GM12878 (cell line): Measurements from ENCODE around the gene UTP20. TPM values are rescaled to one million over a fixed set of nuclear protein-coding genes. Genes with fewer than 3 reads are reported as not detected.

Experiments
- ATAC-seq: fragments of 200-7000 bp; cut with Tn5 transposase; 3 replicates; pipeline ENCODE4 v1.9.1; 2020; ENCODE audit warnings: mild to moderate bottlenecking, moderate library complexity
- BruUV-seq: library from RNA; stranded (reverse); fragments of 400-500 nt; replicated peaks from 2 replicates; lab custom pipeline; 2021; lab: Mats Ljungman, UMichigan
- CTCF ChIA-PET: fragments of 300-600 bp; sonication (Branson Sonifier 250); formaldehyde crosslinking; extraction: SDS; loops from one replicate; lab custom pipeline; 2021; ENCODE audit warnings: inconsistent platforms; lab: Yijun Ruan, JAX
- POLR2A ChIA-PET: fragments of 350-600 bp; formaldehyde crosslinking; extraction: SDS; loops from one replicate; lab custom pipeline; 2021; ENCODE audit warnings: inconsistent platforms; lab: Charles Lee
- RAD21 ChIA-PET: fragments of 300-600 bp; sonication (Branson Sonifier 250); formaldehyde crosslinking; loops from one replicate; lab custom pipeline; 2023; ENCODE audit warnings: antibody characterized with exemption; ENCODE audit not compliant: unreplicated experiment; lab: Charles Lee
- SMC1A ChIA-PET: fragments of 300-600 bp; sonication (Branson Sonifier 250); formaldehyde crosslinking; loops from one replicate; lab custom pipeline; 2023; ENCODE audit not compliant: unreplicated experiment, uncharacterized antibody; lab: Charles Lee
- DNase-seq: peaks from one replicate; pipeline ENCODE4 v3.0.0-alpha.2; 2011; ENCODE audit warnings: low read depth, low spot score
- FAIRE-seq: peaks from 3 replicates; lab custom pipeline; 2011; peaks lifted over from hg19 to GRCh38; lab: Jason Lieb, UNC
- H2AFZ ChIP-seq: 2 replicates; pipeline ENCODE4 v1.6.0; 2011; ENCODE audit warnings: low read depth, low read length, control low read depth; ENCODE audit not compliant: control insufficient read depth
- H3K27ac ChIP-seq: 2 replicates; pipeline ENCODE4 v1.5.1; 2011; ENCODE audit warnings: control low read depth; ENCODE audit not compliant: control insufficient read depth, insufficient read depth
- H3K27me3 ChIP-seq, 2 experiments: replicated peaks in 1 of 2; 2 replicates each; pipeline versions ENCODE4 v1.6.0 to v1.6.1; 2011; ENCODE audit warnings: low read length in 1 of 2; ENCODE audit not compliant: control insufficient read depth in 2 of 2, insufficient read depth in 2 of 2
- H3K36me3 ChIP-seq, 2 experiments: 2 replicates each; pipeline ENCODE4 v1.5.1; 2011; ENCODE audit warnings: low read length in 1 of 2; ENCODE audit not compliant: control insufficient read depth in 2 of 2, insufficient read depth in 2 of 2
- H3K4me1 ChIP-seq: 2 replicates; pipeline ENCODE4 v1.6.1; 2011; ENCODE audit warnings: mild to moderate bottlenecking, low read length, moderate library complexity, mixed read lengths; ENCODE audit not compliant: control insufficient read depth, insufficient read depth
- H3K4me2 ChIP-seq: 2 replicates; pipeline ENCODE4 v1.6.0; 2011; ENCODE audit warnings: control low read depth; ENCODE audit not compliant: control insufficient read depth, insufficient read depth
- H3K4me3 ChIP-seq: fragments of 200-600 bp; sonication (generic); 2 replicates; pipeline ENCODE4 v1.5.1; 2016
- H3K79me2 ChIP-seq: 2 replicates; pipeline ENCODE4 v1.6.0; 2011; ENCODE audit warnings: low read length; ENCODE audit not compliant: control insufficient read depth, insufficient read depth
- H3K9ac ChIP-seq: 2 replicates; pipeline ENCODE4 v1.8.0; 2011; ENCODE audit warnings: low read length, control low read depth, mixed read lengths; ENCODE audit not compliant: control insufficient read depth, insufficient read depth
- H3K9me3 ChIP-seq: replicated peaks from 3 replicates; pipeline ENCODE4 v1.5.1; 2011; ENCODE audit warnings: mild to moderate bottlenecking, low read length; ENCODE audit not compliant: control insufficient read depth, insufficient read depth
- H4K20me1 ChIP-seq: 2 replicates; pipeline ENCODE4 v1.6.0; 2011; ENCODE audit not compliant: control insufficient read depth, insufficient read depth
- CHD4 ChIP-seq: fragments of 200-600 bp; sonication (generic); IDR thresholded peaks from 2 replicates; pipeline ENCODE4 v1.6.1; 2016; ENCODE audit warnings: mild to moderate bottlenecking
- HDGF ChIP-seq: fragments of 450-650 bp; IDR thresholded peaks from 2 replicates; pipeline ENCODE4 v1.6.1; 2016; ENCODE audit warnings: antibody characterized with exemption
- IKZF1 ChIP-seq: fragments of 450-650 bp; conservative IDR thresholded peaks from 2 replicates; pipeline ENCODE4 v1.6.1; 2017; ENCODE audit warnings: antibody characterized with exemption, mild to moderate bottlenecking
- JUNB ChIP-seq: IDR thresholded peaks from 2 replicates; pipeline ENCODE4 v1.6.1; 2016; ENCODE audit warnings: antibody characterized with exemption, mild to moderate bottlenecking
- NR2C2 ChIP-seq: IDR thresholded peaks from 2 replicates; pipeline ENCODE4 v1.6.1; 2011; ENCODE audit warnings: borderline replicate concordance, low read depth; ENCODE audit not compliant: control insufficient read depth, insufficient read length
- NR2F1 ChIP-seq: fragments of 450-650 bp; conservative IDR thresholded peaks from 2 replicates; pipeline ENCODE4 v1.6.1; 2017; ENCODE audit warnings: mild to moderate bottlenecking
- SRF ChIP-seq, 2 experiments: IDR thresholded peaks; 2 replicates each; pipeline ENCODE4 v1.6.1; 2011; ENCODE audit warnings: low read depth in 2 of 2, low read length in 2 of 2, mild to moderate bottlenecking in 1 of 2, moderate library complexity in 1 of 2
- ZNF217 ChIP-seq: fragments of 450-650 bp; IDR thresholded peaks from 2 replicates; pipeline ENCODE4 v1.6.1; 2017; ENCODE audit warnings: antibody characterized with exemption, mild to moderate bottlenecking
- ZNF622 ChIP-seq: fragments of 450-650 bp; IDR thresholded peaks from 2 replicates; pipeline ENCODE4 v1.6.1; 2017; ENCODE audit warnings: mild to moderate bottlenecking, inconsistent platforms
- WGBS: methylation state at CpG from one replicate; pipeline ENCODE4 v1.1.6; 2016; ENCODE audit warnings: low lambda C conversion rate; ENCODE audit not compliant: insufficient replicate concordance, insufficient coverage; ENCODE audit errors: missing lambda C conversion rate; 5-methylcytosine and 5-hydroxymethylcytosine counted together
- in situ Hi-C: fragments of 300-500 bp; cut with MboI; formaldehyde crosslinking; loops from 9 replicates; pipeline ENCODE4 v1.14.3; 2018; ENCODE audit warnings: mixed read lengths
- intact Hi-C: fragments of 100-400 bp; cut with micrococcal nuclease; formaldehyde crosslinking; loops from one replicate; pipeline ENCODE4 v1.14.2; 2022; ENCODE audit not compliant: unreplicated experiment
- polyA plus RNA-seq, 11 experiments: library from polyadenylated mRNA; depleted of rRNA in 4 of 11; unstranded in 6 of 11; stranded (reverse) in 5 of 11; fragments of >200 nt; fragmentation: Nextera tagmentation in 4 of 11; fragmentation: Illumina TruSeq in 1 of 11; extraction: Ambion mirVana in 4 of 11; extraction: Trizol in 1 of 11; gene quantifications; 1 replicate in 1 of 11; 2 replicates in 10 of 11; pipeline versions ENCODE4 v1.2.1 to v1.2.3, GENCODE V29; 2011 to 2016; ENCODE audit warnings: inconsistent platforms in 2 of 11, missing spikeins in 2 of 11, low read depth in 1 of 11
- total RNA-seq, 4 experiments: library from RNA; depleted of rRNA in 3 of 4; stranded (reverse); fragments of >200 nt in 3 of 4; fragmentation: Illumina TruSeq in 1 of 4; extraction: Trizol in 1 of 4; gene quantifications; 2 replicates each; pipeline versions ENCODE4 v1.2.1 to v1.2.3, GENCODE V29; 2013 to 2021
- TF ChIP-seq, protein P1 (sequence below): fragments of 450-650 bp; formaldehyde crosslinking; IDR thresholded peaks from 2 replicates; pipeline ENCODE4 v1.4.0; 2022; ENCODE audit warnings: mild to moderate bottlenecking, moderate library complexity
- TF ChIP-seq, protein P2 (sequence below): fragments of 150-350 bp; IDR thresholded peaks from 2 replicates; pipeline ENCODE4 v1.6.1; 2014; ENCODE audit warnings: mild to moderate bottlenecking, low read depth, low read length
- TF ChIP-seq, protein P3 (sequence below): fragments of 450-650 bp; IDR thresholded peaks from 2 replicates; pipeline ENCODE4 v1.6.1; 2017; ENCODE audit warnings: antibody characterized with exemption, mild to moderate bottlenecking, moderate library complexity
- TF ChIP-seq, protein P4 (sequence below): IDR thresholded peaks from 2 replicates; pipeline ENCODE4 v1.6.1; 2011; ENCODE audit warnings: low read depth, mild to moderate bottlenecking, low read length, moderate library complexity, borderline replicate concordance; ENCODE audit errors: extremely low read depth

Gene UTP20
- total and polyA plus RNA-seq, 10 of the 15 experiments (the other 5 are each of a cell fraction or from before 2014, with no cell fraction given) = 3.6 to 25.6 (median 16.7) TPM

DNA sequence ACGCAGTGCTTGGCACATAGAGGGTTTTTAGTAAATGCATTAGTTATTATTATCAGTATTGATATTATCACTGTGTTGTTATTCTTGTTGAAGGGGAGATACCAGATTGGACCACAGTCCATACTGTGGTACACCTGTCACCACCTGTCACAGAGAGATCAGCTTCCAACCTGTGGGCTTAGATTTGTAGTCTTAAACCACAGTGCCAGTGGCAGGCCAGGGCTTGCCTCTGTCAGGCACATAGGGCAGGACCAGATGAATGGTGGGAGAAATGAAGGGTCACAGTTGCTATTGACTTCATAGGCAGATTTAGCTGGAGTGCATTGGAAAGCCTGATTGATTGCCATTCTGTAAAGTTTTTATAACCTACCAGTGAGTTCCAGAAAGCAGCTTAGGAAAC, 92.5 kb downstream of the UTP20 start:
- Histone ChIP-seq H3K4me2 (no peak overlapping the region), H4K20me1 (no peaks in the 10 kb centered on the region), H2AFZ (no peak overlapping the region), H3K4me3 (no peak overlapping the region), H3K27me3 (no peaks in the 10 kb centered on the region), H3K27ac (no peak overlapping the region), H3K4me1 (no peaks in the 10 kb centered on the region), H3K9ac (no peak overlapping the region), H3K9me3 (no peaks in the 10 kb centered on the region), H3K36me3 (peaks cover 8 to 29% of the 10 kb centered on the region in 2 experiments), H3K79me2 (no peaks in the 10 kb centered on the region)
- TF ChIP-seq ZNF217 = no peak
- TF ChIP-seq, protein P1, sequence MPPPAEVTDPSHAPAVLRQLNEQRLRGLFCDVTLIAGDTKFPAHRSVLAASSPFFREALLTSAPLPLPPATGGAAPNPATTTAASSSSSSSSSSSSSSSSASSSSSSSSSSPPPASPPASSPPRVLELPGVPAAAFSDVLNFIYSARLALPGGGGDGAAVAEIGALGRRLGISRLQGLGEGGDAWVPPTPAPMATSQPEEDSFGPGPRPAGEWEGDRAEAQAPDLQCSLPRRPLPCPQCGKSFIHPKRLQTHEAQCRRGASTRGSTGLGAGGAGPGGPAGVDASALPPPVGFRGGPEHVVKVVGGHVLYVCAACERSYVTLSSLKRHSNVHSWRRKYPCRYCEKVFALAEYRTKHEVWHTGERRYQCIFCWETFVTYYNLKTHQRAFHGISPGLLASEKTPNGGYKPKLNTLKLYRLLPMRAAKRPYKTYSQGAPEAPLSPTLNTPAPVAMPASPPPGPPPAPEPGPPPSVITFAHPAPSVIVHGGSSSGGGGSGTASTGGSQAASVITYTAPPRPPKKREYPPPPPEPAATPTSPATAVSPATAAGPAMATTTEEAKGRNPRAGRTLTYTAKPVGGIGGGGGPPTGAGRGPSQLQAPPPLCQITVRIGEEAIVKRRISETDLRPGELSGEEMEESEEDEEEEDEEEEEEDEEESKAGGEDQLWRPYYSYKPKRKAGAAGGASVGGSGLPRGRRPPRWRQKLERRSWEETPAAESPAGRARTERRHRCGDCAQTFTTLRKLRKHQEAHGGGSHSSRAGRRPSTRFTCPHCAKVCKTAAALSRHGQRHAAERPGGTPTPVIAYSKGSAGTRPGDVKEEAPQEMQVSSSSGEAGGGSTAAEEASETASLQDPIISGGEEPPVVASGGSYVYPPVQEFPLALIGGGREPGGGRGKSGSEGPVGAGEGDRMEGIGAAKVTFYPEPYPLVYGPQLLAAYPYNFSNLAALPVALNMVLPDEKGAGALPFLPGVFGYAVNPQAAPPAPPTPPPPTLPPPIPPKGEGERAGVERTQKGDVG (CRISPR knock-in tag) = no peak
- no peak for TF ChIP-seq NR2F1
- TF ChIP-seq, protein P2, sequence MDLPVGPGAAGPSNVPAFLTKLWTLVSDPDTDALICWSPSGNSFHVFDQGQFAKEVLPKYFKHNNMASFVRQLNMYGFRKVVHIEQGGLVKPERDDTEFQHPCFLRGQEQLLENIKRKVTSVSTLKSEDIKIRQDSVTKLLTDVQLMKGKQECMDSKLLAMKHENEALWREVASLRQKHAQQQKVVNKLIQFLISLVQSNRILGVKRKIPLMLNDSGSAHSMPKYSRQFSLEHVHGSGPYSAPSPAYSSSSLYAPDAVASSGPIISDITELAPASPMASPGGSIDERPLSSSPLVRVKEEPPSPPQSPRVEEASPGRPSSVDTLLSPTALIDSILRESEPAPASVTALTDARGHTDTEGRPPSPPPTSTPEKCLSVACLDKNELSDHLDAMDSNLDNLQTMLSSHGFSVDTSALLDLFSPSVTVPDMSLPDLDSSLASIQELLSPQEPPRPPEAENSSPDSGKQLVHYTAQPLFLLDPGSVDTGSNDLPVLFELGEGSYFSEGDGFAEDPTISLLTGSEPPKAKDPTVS = no peak
- no peak for TF ChIP-seq IKZF1
- no peak for TF ChIP-seq SRF (IDR thresholded peaks at IDR 0.05; ENCODE audit: low read depth in 2 of 2, low read length in 2 of 2)
- TF ChIP-seq CHD4 = no peak
- TF ChIP-seq JUNB = no peak
- TF ChIP-seq, protein P3, sequence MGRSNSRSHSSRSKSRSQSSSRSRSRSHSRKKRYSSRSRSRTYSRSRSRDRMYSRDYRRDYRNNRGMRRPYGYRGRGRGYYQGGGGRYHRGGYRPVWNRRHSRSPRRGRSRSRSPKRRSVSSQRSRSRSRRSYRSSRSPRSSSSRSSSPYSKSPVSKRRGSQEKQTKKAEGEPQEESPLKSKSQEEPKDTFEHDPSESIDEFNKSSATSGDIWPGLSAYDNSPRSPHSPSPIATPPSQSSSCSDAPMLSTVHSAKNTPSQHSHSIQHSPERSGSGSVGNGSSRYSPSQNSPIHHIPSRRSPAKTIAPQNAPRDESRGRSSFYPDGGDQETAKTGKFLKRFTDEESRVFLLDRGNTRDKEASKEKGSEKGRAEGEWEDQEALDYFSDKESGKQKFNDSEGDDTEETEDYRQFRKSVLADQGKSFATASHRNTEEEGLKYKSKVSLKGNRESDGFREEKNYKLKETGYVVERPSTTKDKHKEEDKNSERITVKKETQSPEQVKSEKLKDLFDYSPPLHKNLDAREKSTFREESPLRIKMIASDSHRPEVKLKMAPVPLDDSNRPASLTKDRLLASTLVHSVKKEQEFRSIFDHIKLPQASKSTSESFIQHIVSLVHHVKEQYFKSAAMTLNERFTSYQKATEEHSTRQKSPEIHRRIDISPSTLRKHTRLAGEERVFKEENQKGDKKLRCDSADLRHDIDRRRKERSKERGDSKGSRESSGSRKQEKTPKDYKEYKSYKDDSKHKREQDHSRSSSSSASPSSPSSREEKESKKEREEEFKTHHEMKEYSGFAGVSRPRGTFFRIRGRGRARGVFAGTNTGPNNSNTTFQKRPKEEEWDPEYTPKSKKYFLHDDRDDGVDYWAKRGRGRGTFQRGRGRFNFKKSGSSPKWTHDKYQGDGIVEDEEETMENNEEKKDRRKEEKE = no peak
- TF ChIP-seq NR2C2 = no peak
- TF ChIP-seq, protein P4, sequence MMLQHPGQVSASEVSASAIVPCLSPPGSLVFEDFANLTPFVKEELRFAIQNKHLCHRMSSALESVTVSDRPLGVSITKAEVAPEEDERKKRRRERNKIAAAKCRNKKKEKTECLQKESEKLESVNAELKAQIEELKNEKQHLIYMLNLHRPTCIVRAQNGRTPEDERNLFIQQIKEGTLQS = no peak
- TF ChIP-seq HDGF = no peak
- no peak for TF ChIP-seq ZNF622
- CTCF ChIA-PET = interaction anchor here (0.6 kb wide), 1 partner anchor 203 kb away, joined by 3 read pairs; no protein-coding TSS in a partner anchor
- WGBS = 96% methylated on average over 1 of the region's 1 CpG
- no TSS peak for BruUV-seq
- in situ Hi-C loops (no loop called here), intact Hi-C loops (no loop called here)
- POLR2A ChIA-PET = interaction anchor here (0.5 kb wide), 1 partner anchor 651 kb away, joined by 5 read pairs; no protein-coding TSS in a partner anchor
- ATAC-seq (no peak), FAIRE-seq (no peak), DNase-seq (no peak)
- RAD21 ChIA-PET = no interaction called here
- SMC1A ChIA-PET = interaction anchor here (0.8 to 1.0 kb wide), 3 partner anchors 13 to 1209 kb away, joined by 3 to 5 read pairs (median 3); no protein-coding TSS in a partner anchor
